Activated B cell treated with CpG ODN at 0.5 μM for 24 hours (primary cell): ENCODE measurements around the gene NAALADL2. TPM values are rescaled to one million over a fixed set of nuclear protein-coding genes. Genes with fewer than 3 reads are reported as not detected.

Source experiments
- ATAC-seq: fragments of 200-7000 bp; cut with Tn5 transposase; one replicate; pipeline ENCODE4 v1.10.0; 2021; ENCODE audit warnings: low read depth, mild to moderate bottlenecking, moderate library complexity
- CTCF ChIA-PET: fragments of 350-600 bp; sonication (Branson Sonifier 250); formaldehyde crosslinking; loops from one replicate; lab custom pipeline; 2021; ENCODE audit warnings: antibody characterized with exemption; lab: Charles Lee
- POLR2A ChIA-PET: fragments of 350-600 bp; sonication (Branson Sonifier 250); formaldehyde crosslinking; loops from one replicate; lab custom pipeline; 2021; ENCODE audit warnings: antibody characterized with exemption; lab: Charles Lee
- DNase-seq: peaks from one replicate; pipeline ENCODE4 v3.0.0; 2022
- H3K27ac Mint-ChIP-seq: one replicate; pipeline ENCODE4 v1.8.0; 2020; ENCODE audit warnings: mixed read lengths
- H3K27me3 Mint-ChIP-seq: one replicate; pipeline ENCODE4 v1.8.0; 2021; ENCODE audit warnings: mixed read lengths
- H3K36me3 Mint-ChIP-seq: one replicate; pipeline ENCODE4 v1.8.0; 2021; ENCODE audit warnings: low read depth, mixed read lengths
- H3K4me1 Mint-ChIP-seq: one replicate; pipeline ENCODE4 v1.8.0; 2021; ENCODE audit warnings: mixed read lengths
- H3K4me3 Mint-ChIP-seq: one replicate; pipeline ENCODE4 v1.8.0; 2020; ENCODE audit warnings: mild to moderate bottlenecking, mixed read lengths
- H3K9me3 Mint-ChIP-seq: one replicate; pipeline ENCODE4 v1.8.0; 2020; ENCODE audit warnings: mixed read lengths
- CTCF ChIP-seq: fragments of 200-600 bp; IDR thresholded peaks from one replicate; pipeline ENCODE4 v1.8.0; 2022; ENCODE audit warnings: antibody characterized with exemption, mild to moderate bottlenecking
- intact Hi-C: fragments of 100-400 bp; cut with micrococcal nuclease; formaldehyde crosslinking; loops from one replicate; pipeline ENCODE4 v1.15.1; 2024
- total RNA-seq: library from RNA; stranded (reverse); gene quantifications from 2 replicates; pipeline ENCODE4 v1.2.3, GENCODE V29; 2022

The NAALADL2 gene
- total RNA-seq, 1 donor from 2014 or later, result not detected

- CTCF ChIA-PET, result no interaction called here
- DNase-seq, result no peak
- Mint-ChIP-seq H3K27ac (no peak overlapping the region), H3K27me3 (no peaks in the 10 kb centered on the region), H3K36me3 (no peaks in the 10 kb centered on the region), H3K4me1 (no peaks in the 10 kb centered on the region), H3K4me3 (no peak overlapping the region), H3K9me3 (no peaks in the 10 kb centered on the region)
- intact Hi-C loops, result no loop called here
- no peak for TF ChIP-seq CTCF
- POLR2A ChIA-PET, result no interaction called here
- no peak for ATAC-seq
Observed at GRCh38 chr3:175001091-175001490, 142.0 kb downstream of the NAALADL2 start.

GRCh38 chr3:175002732-175003143, 143.6 kb downstream of the NAALADL2 start:
- no peak for ATAC-seq
- DNase-seq, result no peak
- Mint-ChIP-seq H3K27me3 (no peaks in the 10 kb centered on the region), H3K4me1 (no peaks in the 10 kb centered on the region), H3K36me3 (no peaks in the 10 kb centered on the region), H3K27ac (no peak overlapping the region), H3K4me3 (no peak overlapping the region), H3K9me3 (no peaks in the 10 kb centered on the region)
- ChIA-PET CTCF (no interaction called here), POLR2A (no interaction called here)
- no peak for TF ChIP-seq CTCF
- intact Hi-C loops, result no loop called here

- intact Hi-C loops, result no loop called here
- Mint-ChIP-seq H3K9me3 (no peaks in the 10 kb centered on the region), H3K4me3 (no peak overlapping the region), H3K27ac (no peak overlapping the region), H3K4me1 (no peaks in the 10 kb centered on the region), H3K27me3 (no peaks in the 10 kb centered on the region), H3K36me3 (no peaks in the 10 kb centered on the region)
- TF ChIP-seq CTCF, result no peak
- DNase-seq (no peak), ATAC-seq (no peak)
- CTCF ChIA-PET, result no interaction called here
- POLR2A ChIA-PET, result no interaction called here
Observed at GRCh38 chr3:175003590-175003989, 144.5 kb downstream of the NAALADL2 start.

- intact Hi-C loops, result no loop called here
- Mint-ChIP-seq H3K4me1 (no peaks in the 10 kb centered on the region), H3K4me3 (no peak overlapping the region), H3K36me3 (no peaks in the 10 kb centered on the region), H3K27me3 (no peaks in the 10 kb centered on the region), H3K27ac (no peak overlapping the region), H3K9me3 (no peaks in the 10 kb centered on the region)
- TF ChIP-seq CTCF, result no peak
- POLR2A ChIA-PET, result no interaction called here
- CTCF ChIA-PET, result no interaction called here
- no peak for DNase-seq
- no peak for ATAC-seq
Observed at GRCh38 chr3:175005193-175005592, 146.1 kb downstream of the NAALADL2 start.

GRCh38 chr3:175005881-175006280, 146.7 kb downstream of the NAALADL2 start:
- ATAC-seq, result no peak
- no peak overlapping the region for H3K27ac Mint-ChIP-seq
- TF ChIP-seq CTCF, result no peak
- POLR2A ChIA-PET, result no interaction called here
- no peaks in the 10 kb centered on the region for H3K4me1 Mint-ChIP-seq
- intact Hi-C loops, result no loop called here
- CTCF ChIA-PET, result no interaction called here
- H3K27me3 Mint-ChIP-seq, result no peaks in the 10 kb centered on the region
- H3K9me3 Mint-ChIP-seq, result peaks cover 4% of the 10 kb centered on the region
- no peak for DNase-seq
- H3K36me3 Mint-ChIP-seq, result no peaks in the 10 kb centered on the region
- no peak overlapping the region for H3K4me3 Mint-ChIP-seq
